NCI-H1105 (cell line): ENCODE measurements around the gene SAMD8.
A peak's percentile ranks its signal among the peaks of the same experiment; 100 is the strongest.
"Not testable (repeated sequence)": the region's sequence is repeated elsewhere in the genome, so short reads cannot be mapped to it uniquely, and the experiment has no call there.

Source experiments
- DNase-seq: peaks from one replicate; lab custom pipeline; 2025; lab: John Stamatoyannopoulos, UW

SAMD8 gene

DNA sequence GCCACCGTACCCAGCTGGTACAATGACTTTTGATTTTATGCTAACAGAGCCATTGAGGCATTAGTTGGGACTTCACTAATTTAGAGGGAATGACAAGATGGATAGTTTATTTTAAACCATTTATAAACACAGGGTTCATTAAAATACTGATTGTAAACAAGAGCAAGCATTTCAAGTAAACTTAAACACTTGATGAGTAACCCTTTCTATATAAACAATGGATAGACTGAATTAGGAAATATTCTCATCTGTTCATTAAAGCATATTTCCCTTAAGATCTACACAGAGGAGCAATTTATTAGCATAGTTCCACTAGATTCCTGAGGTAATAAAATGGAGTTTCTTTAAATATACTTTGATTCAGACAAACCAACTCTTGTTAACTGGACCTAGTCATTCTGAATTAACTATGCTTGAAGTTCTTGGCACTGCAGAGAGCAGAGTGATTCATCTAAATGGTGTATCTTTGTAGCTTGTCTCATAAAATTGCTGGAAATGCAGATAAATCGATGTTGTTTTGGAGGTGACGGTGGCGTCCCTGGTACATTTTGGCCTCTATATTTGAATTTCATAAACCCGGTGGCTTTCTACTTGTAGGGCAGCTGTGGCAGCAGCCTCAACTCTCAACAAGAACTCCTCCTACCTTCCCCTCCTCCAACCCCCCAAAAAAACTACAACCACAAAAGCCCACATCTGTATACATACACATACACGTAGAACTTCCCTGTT lies 83.7 kb downstream of the SAMD8 start:
- no peak for DNase-seq

DNA sequence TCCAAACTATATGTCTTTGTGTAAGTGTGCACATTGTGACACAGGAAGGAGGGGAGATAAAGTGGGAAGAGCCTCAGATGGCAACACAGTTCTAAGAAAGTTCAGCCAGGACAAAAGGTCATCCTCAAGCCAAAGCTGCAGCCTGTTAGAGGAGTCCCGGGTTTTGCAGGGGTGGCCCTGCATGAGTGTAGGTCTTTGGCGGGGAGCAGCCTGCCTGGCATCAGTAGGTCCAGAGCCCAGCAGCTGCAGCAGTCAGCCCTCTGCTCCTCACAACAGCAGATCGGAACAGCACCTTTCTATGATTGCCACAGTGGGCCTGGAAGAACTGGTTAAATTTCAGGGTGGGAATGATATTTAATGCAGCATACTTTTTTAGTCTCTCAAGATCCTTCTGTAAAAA lies 85.6 kb downstream of the SAMD8 start:
- no peak for DNase-seq

DNA sequence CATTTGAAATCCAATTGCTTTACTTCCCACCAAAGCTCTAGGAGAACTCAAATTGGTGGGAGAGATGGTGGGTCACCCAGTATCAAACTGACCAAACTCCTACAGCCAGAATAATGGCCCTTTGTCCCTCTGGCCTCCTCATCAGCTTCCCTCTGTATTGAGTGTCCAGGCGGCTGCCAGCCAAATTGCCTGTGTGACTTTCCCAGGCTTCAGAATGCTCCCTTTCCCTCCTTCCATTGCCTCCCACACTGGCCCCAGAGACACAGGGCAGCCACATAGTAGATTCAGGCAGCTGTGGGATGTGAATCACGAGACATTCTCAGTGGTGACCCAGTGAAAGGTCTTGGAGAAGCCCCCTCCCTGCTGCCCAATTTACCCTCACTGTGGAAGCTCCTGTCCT lies 86.5 kb downstream of the SAMD8 start:
- no peak for DNase-seq

DNA sequence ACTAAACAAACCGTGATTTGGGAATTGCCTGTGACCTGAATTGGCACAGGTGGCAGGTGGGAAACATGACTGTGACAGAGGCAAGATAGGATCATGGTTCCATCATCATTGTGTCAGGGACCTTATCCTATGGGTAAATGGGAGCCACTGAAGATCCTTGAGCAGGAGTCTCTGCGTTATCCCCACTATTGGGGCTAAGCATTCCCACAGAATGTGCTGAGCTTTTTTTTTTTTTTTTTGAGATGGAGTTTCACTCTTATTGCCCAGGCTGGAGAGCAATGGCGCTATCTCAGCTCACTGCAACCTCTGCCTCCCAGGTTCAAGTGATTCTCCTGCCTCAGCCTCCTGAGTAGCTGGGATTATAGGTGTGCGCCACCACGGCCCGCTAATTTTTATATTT lies 88.5 kb downstream of the SAMD8 start:
- DNase-seq, result not testable (repeated sequence)

DNA sequence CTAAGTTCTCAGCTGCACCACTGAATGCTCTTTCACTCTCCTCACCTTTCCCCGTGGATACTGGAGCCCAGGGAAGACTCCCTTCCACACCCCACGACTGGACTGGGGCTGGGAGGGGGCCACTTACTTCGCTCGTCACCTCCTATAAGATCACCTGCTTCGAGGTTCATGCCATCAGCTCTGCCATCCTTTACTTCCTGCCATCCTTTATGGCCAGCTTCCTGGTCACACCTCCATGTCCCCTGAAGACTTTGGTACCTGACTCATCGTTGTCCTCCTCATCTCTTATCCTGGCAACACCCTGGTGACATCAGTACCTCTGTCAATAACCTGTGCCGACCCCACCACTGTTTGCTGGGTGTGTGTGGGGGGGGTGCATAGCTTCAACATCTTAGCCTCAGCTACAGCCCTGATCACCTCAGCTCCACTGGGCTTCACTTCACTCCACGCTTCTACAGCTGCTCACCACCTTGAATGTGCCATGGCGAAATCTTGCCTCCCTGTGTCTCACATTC lies 90.4 kb downstream of the SAMD8 start:
- no peak for DNase-seq

DNA sequence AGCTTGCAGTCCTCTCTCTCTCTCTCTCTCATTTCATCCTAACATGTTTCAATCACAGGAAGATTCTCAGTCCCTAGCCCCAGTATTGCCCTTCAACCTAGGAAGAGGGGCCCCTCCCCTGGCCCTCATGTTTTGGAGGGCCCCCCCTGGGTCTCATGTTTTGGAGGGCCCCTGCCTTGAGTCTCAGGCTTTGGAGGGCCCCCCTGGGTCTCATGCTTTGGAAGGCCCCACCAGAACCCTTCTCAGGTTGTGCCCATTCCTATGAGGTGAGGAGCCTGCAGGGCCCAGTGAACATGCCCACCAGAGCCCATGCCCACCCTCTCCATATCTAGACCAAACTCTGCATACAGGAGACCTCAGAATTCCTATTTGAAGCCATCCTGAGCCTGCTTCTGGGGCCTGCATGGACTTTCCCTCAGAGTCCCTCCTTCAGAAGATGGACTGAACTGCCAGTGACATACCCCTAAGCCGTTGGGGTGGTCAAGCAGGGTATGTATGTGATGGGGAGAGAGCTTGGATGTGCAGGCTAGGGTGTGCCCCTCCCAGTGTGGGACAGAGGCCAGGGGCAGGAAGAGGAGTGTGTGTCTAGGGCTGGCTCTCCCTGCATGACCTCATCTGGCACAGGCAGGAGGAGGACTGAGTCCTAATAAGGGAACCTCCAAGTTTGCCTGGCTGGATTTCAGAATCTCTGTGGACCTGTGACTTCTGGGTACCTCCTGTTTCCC lies 91.0 kb downstream of the SAMD8 start:
- DNase-seq, result no peak

DNA sequence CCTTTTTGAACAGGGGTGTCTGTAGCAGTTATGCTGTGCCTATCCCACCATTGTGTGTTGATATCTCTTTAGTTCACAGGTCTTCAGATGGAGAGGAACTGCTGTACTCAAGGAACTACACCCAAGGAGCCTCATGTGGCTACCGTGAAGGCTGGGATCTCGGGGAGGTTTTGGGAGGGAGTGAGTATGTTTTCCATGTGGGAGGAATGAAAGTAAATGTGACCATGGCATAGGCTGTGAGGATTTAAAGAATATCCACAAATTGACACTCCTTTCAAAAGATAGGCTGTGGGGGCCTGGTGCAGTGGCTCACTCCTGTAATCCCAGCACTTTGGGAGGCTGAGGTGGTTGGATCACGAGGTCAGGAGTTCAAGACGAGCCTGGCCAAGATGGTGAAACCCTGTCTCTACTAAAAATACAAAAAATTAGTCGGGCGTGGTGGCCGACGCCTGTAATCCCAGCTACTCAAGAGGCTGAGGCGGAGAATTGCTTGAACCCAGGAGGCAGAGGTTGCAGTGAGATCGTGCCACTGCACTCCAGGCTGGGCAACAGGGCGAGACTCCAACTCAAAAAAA lies 91.7 kb downstream of the SAMD8 start:
- not testable (repeated sequence) for DNase-seq

DNA sequence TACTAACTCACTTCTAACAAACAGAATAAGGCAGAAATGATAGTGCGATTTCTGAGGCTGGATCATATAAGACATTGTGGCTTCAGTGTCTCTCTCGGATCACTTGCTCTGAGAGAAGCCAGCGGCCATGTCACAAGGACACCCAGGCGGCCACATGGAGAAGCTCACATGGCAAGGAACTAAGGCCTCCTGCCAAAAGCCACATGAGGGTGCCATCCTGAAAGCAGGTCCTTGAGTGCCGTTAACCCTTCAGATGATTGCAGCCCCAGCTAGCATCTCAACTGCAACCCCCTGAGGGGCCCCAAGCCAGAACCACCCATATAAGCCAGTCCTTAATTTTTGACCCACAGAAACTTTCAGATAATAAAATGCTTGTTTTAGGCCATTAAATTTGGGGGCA lies 92.3 kb downstream of the SAMD8 start:
- DNase-seq, result no peak

DNA sequence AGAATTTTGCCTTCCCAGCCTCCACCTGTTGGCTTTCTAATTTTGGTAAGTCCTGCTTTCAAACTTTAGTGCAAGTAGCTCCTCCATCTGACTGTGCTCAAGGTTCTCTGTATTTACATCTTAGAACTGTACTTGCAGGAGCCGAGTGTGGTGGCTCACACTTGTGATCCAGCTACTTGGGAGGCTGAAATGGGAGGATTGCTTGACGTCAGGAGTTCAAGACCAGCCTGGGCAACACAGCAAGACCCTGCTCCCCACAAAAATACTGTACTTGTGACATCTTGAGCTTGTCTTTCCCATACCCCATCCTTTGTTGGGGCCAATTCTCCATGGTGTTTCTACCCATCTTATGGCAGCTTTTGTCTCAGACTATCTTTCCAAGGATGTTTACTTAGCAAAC lies 94.5 kb downstream of the SAMD8 start:
- DNase-seq, result no peak

DNA sequence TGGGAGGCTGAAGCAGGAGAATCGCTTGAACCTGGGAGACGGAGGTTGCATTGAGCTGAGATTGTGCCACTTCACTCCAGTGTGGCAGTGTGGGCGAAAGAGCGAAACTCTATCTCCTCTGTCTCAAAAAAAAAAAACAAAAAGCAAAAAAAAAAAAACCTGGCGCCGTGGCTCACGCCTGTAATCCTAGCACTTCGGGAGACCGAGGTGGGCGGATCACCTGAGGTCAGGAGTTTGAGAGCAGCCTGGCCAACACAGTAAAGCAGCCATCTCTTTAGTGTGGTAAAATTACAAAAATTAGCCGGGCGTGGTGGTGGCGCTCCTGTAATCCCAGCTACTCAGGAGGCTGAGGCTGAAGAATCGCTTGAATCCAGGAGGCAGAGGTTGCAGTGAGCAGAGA lies 95.2 kb downstream of the SAMD8 start:
- DNase-seq, result not testable (repeated sequence)

DNA sequence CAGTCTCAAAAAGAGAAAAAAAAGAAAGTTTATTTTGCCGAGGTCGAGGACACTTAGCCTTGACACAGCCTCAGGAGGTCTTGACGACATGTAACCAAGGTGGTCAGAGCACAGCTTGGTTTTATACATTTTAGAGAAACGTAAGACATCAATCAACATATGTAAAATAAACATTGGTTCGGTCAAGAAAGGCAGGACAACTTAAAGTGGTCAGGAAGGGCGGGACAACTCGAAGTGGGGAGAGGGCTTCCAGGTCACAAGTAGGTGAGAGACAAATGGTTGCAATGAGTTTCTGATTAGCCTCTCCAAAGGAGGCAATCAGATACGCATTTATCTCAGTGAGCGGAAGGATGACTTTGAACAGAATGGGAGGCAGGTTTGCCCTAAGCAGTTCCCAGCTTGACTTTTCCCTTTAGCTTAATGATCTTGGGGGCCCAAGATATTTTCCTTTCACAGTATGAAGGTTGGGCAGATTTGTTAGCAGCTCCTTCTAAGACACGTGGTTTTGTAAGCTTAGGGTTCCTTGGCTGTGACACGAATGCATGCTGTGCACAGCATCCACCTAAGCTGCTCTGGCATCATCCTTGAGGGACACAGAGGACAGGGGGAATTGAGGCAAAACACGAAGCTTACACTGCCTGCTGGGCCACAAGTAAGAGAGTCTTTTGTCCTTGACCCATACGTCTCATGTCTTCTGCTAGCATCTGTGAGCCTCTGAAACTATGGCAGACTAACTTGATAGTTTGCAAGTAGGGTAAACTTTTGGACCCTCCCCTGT lies 95.8 kb downstream of the SAMD8 start:
- no peak for DNase-seq

DNA sequence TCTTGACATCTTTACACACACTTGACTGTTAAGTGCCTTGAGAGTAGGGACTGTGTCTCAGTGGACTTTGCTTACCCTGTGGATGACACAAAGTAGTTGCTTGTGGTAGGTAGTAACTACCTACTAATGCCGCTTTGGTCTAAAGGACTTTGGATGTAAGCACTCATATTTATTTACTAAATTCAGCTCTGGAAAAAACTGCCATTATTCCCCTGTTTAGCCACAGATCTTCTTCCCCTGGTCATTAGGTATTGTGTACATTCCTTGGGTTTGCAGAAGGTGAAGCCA lies 96.3 kb downstream of the SAMD8 start:
- DNase-seq, result no peak

DNA sequence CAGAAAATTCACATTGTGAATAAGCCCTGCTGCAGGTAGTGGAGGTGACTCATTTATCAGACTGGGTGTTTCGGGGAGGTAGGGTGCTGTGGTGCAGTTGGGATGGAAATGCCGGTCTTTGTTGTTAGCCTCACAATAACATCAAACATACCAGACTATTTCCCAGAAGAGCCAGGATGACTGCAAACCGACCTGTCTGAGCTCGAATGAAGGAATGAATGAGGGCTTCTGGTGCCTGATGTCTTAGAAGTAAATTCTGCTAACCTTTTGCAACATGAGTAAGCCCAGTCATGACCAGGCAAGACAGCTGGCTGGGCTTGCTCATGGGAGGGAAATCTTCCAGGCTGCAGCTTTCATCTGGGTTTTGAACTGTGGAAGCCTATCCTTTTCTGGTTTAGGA lies 96.7 kb downstream of the SAMD8 start:
- DNase-seq, result no peak

DNA sequence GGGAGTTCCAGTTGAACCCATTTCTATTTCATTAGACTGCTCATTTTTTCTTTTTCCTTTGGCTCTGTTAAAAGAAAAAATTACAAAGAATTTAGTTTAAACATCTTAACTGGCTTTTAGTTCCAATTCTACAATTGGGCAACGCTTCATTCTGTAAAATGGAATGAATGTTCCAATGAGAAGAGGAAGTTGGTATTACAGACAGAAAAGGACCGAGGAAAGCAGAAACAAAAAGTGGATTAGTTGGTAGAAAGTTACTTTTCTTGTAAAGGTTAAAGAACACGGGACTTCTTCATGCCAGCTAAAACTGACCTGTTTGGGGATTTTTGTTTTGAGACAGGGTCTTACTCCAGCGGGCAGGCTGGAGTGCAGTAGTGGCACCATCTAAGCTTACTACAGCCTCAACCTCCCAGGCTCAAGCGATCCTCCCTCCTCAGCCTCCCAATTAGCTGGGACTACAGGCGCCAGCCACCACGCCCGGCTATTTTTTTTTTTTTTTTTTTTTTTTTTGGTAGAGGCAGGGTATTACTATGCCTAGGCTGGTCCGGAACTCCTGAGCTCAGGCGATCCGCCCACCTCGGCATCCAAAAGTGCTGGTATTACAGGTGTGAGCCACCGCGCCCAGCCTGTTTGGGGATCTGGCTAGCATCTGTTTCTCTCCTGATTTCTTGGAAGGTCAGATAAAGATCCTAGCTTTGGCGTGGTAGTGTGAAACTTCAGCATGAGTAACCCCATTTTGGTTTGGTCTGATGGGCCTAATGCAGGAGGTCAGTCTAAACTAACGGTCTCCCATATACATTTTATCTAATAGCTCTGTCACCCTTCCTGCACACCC lies 97.8 kb downstream of the SAMD8 start:
- no peak for DNase-seq

DNA sequence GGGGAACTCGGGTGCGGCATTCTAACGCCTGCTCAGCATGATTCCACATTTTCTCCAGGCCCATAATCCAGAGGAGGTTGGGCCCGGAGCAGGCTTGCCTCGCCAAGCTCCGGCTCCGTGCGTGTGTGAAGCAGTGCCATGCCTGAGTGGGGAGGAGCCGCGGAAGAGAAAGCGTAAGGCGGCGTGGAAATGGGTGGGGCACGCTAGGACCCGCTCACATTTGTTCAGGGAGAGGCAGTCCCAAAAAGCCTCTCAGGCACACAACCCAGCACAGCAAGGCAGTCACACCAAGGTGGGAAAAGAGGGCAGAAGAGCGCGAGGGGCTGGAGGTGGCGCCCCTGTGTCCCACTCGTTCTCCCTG lies 98.4 kb downstream of the SAMD8 start:
- no peak for DNase-seq

DNA sequence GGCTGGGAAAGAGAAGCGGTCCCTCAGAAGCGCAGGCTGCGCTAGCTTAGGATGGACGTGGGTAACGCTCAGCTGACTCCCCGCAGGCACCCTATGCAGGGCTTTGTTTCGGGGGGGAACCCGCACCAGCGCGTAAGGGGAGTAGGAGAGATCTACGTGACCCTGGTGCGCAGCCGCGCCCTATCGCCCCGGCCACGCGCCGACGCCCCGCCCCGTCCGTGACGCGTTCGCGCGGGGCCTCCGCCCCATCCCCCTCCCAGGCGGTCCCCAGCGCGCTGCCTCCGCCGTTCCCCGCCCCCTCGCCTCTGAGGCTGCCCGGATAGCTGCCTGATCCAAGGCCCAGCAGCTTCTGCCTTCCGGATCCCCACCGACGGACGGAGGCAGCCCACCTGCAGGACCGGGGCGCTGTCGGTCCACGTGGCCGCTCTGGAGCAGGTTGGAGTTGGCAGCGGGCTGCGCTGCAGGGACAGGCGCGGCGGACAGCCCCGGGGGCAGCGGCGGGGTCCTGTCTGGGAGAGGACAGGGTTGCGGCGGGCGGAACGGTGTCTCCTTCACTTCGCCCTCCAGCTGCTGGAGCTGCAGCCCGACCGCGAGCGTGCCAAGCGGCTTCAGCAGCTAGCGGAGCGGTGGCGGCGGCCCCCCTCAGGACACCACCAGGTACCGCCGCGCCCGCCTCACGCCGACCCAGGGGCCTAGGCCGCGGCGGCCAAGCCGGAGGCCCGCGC lies 99.0 kb downstream of the SAMD8 start, which contains the start of gene VDAC2:
Gene VDAC2, plus strand, starts transcription at position 515 of the 725 bp plus-strand sequence. CDS start 363 bp downstream, outside the sequence.
- peak; percentile 74 for DNase-seq

DNA sequence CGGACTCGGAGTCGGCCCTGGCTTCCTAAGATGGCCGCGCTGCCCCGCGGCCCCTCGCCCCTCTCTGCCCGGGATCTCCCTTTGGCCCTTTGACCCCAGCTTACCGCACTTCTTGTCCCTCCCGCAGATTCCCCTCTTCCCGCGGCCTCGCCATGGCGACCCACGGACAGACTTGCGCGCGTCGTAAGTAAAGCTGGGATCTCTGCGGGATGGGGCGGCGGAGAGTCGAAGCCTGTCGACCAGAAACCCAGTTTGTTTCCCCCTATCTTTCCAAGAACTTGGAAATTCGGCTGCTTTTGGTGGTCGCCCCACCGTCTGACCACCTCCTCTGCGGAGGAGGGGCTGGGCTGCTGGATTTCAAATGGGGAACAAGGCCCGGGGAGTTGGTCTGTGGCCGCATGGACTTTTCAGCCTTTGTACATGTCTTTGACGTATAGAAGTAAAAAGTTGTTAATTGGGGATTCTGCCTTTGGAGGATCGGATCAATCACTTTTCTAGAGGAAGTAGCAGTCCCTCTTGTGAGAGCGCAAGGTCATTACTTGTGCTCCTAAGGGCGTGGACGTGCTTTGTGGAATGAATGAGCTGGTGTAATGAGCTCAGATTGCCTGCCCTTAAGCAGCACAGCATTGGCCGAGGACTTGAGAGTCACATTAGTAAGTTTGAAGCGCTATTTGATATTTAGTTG lies 99.7 kb downstream of the SAMD8 start:
- no peak for DNase-seq

DNA sequence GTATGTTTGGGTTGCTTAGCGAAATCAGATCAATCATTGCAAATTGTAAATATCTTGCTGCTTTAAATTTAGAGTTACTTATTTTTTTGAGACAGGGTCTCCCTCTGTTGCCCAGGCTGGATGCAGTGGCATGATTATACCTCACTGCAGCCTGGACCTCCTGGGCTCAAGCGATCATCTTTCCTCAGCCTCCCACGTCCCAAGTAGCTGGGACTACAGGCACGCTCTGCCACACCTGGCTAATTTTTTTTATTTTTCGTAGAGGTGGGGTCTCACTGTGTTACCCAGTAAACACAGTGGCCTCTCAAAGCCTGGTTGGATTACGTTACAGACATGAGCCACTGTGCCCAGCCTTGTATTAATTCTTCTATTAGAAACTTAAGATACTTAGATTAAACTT lies 100.9 kb downstream of the SAMD8 start:
- no peak for DNase-seq

DNA sequence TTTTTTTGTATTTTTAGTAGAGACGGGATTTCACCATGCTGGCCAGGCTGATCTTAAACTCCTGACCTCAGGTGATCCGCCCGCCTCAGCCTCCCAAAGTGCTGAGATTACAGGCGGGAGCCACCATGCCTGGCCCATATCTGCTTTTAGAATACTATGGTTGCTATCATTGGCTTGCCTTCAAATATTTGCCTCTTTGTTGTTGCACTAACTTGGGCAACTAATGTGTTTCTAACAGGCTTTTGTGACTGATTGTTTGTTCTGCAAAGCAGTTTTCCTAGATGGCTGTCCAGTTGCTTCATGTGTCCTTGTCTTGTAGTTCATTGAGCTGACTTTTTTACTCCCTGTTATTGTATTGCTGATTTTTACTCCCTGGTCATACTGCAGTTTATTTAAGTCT lies 108.8 kb downstream of the SAMD8 start:
- no peak for DNase-seq

DNA sequence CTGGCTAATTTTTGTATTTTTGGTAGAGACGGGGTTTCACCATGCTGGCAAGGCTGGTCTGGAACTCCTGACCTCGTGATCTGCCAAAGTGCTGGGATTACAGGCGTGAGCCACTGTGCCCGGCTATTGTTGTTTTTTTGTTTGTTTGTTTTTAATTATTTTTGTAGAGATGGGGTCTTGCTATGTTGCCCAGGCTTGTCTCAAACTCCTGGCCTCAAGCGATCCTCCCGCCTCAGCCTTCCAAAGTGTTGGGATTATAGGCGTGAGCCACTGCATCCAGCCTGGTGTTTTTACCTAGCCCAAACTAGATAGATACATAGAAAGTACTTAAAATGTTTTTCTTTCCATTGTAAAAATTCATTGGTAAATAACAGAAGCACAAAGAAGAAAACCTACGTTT lies 110.0 kb downstream of the SAMD8 start:
- not testable (repeated sequence) for DNase-seq
